ENCODE data around the gene CSDE1. TPM values are rescaled to one million over a fixed set of nuclear protein-coding genes. Genes with fewer than 3 reads are reported as not detected.

The CSDE1 gene
- total RNA-seq, 1 experiment from 2014 or later, result 812 TPM

GRCh38 chr1:114691061-114691460, 66.7 kb downstream of the CSDE1 start:
- CTCF ChIA-PET, result no interaction called here
- no peaks in the 10 kb centered on the region for H3K4me1 ChIP-seq (ENCODE audit: insufficient read depth, low read length, poor library complexity, severe bottlenecking)
- POLR2A ChIA-PET (ENCODE audit: low non-redundant PET), result no interaction called here
- H3K36me3 ChIP-seq (ENCODE audit: insufficient read depth, low read length, poor library complexity, severe bottlenecking), result no peaks in the 10 kb centered on the region
- no peak overlapping the region for H3K27ac ChIP-seq (ENCODE audit: low read depth, low read length, poor library complexity, severe bottlenecking)
- no peak overlapping the region for H3K4me3 ChIP-seq (ENCODE audit: low read depth, low read length, poor library complexity, severe bottlenecking)
- no peaks in the 10 kb centered on the region for H3K27me3 ChIP-seq (replicated peaks; ENCODE audit: insufficient read depth, low read depth, low read length, poor library complexity)
- BruUV-seq (replicated peaks), result no TSS peak
- no peaks in the 10 kb centered on the region for H3K9me3 ChIP-seq (ENCODE audit: low read depth, low read length, poor library complexity, severe bottlenecking)
- intact Hi-C loops (cut with micrococcal nuclease; ENCODE audit: unreplicated experiment), result no loop called here
- no peak for DNase-seq (ENCODE audit: low spot score)
- no peak for TF ChIP-seq EZH2 (IDR thresholded peaks at IDR 0.05; ENCODE audit: borderline replicate concordance, low read depth, low read length, poor library complexity, severe bottlenecking)
- no peak for TF ChIP-seq CTCF (conservative IDR thresholded peaks at IDR 0.05; ENCODE audit: low read depth, low read length)

GRCh38 chr1:114690148-114690547, 67.6 kb downstream of the CSDE1 start:
- TF ChIP-seq EZH2 (IDR thresholded peaks at IDR 0.05; ENCODE audit: borderline replicate concordance, low read depth, low read length, poor library complexity, severe bottlenecking) (no peak), CTCF (conservative IDR thresholded peaks at IDR 0.05; ENCODE audit: low read depth, low read length) (no peak)
- POLR2A ChIA-PET (ENCODE audit: low non-redundant PET), result no interaction called here
- Histone ChIP-seq H3K36me3 (ENCODE audit: insufficient read depth, low read length, poor library complexity, severe bottlenecking) (no peaks in the 10 kb centered on the region), H3K4me3 (ENCODE audit: low read depth, low read length, poor library complexity, severe bottlenecking) (no peak overlapping the region), H3K27ac (ENCODE audit: low read depth, low read length, poor library complexity, severe bottlenecking) (no peak overlapping the region), H3K27me3 (replicated peaks; ENCODE audit: insufficient read depth, low read depth, low read length, poor library complexity) (no peaks in the 10 kb centered on the region), H3K4me1 (ENCODE audit: insufficient read depth, low read length, poor library complexity, severe bottlenecking) (no peaks in the 10 kb centered on the region), H3K9me3 (ENCODE audit: low read depth, low read length, poor library complexity, severe bottlenecking) (no peaks in the 10 kb centered on the region)
- no peak for DNase-seq (ENCODE audit: low spot score)
- BruUV-seq (replicated peaks), result no TSS peak
- intact Hi-C loops (cut with micrococcal nuclease; ENCODE audit: unreplicated experiment), result no loop called here
- CTCF ChIA-PET, result no interaction called here

- Histone ChIP-seq H3K9me3 (ENCODE audit: low read depth, low read length, poor library complexity, severe bottlenecking) (no peaks in the 10 kb centered on the region), H3K27ac (ENCODE audit: low read depth, low read length, poor library complexity, severe bottlenecking) (no peak overlapping the region), H3K4me3 (ENCODE audit: low read depth, low read length, poor library complexity, severe bottlenecking) (no peak overlapping the region), H3K27me3 (replicated peaks; ENCODE audit: insufficient read depth, low read depth, low read length, poor library complexity) (no peaks in the 10 kb centered on the region), H3K4me1 (ENCODE audit: insufficient read depth, low read length, poor library complexity, severe bottlenecking) (no peaks in the 10 kb centered on the region), H3K36me3 (ENCODE audit: insufficient read depth, low read length, poor library complexity, severe bottlenecking) (no peaks in the 10 kb centered on the region)
- BruUV-seq (replicated peaks), result no TSS peak
- no peak for DNase-seq (ENCODE audit: low spot score)
- intact Hi-C loops (cut with micrococcal nuclease; ENCODE audit: unreplicated experiment), result no loop called here
- ChIA-PET CTCF (no interaction called here), POLR2A (ENCODE audit: low non-redundant PET) (no interaction called here)
- TF ChIP-seq EZH2 (IDR thresholded peaks at IDR 0.05; ENCODE audit: borderline replicate concordance, low read depth, low read length, poor library complexity, severe bottlenecking), result no peak
- TF ChIP-seq CTCF (conservative IDR thresholded peaks at IDR 0.05; ENCODE audit: low read depth, low read length), result no peak
Observed at GRCh38 chr1:114688526-114688925, 69.3 kb downstream of the CSDE1 start.

Measured in A673 (cell line).